ENCODE data around the gene TMTC2. TPM values are rescaled to one million over a fixed set of nuclear protein-coding genes. Genes with fewer than 3 reads are reported as not detected.

TMTC2 gene
- total RNA-seq, 2 experiments from 2014 or later: 1.8 to 2.1 TPM

GRCh38 chr12:82696543-82696942 is 9.8 kb downstream of the TMTC2 start:
- CTCF ChIA-PET: interaction anchor here (1.7 to 2.0 kb wide), 2 partner anchors 11 to 15 kb away, joined by 3 to 9 read pairs; partner anchors contain the start of gene TMTC2
- no peaks in the 10 kb centered on the region for H3K4me1 Mint-ChIP-seq (ENCODE audit: low read depth)
- no peaks in the 10 kb centered on the region for H3K27me3 Mint-ChIP-seq
- H3K36me3 ChIP-seq (ENCODE audit: insufficient read depth, low read length): no peaks in the 10 kb centered on the region
- H3K4me3 ChIP-seq (ENCODE audit: low read length): no peak overlapping the region
- POLR2A ChIA-PET: interaction anchor here (1.3 kb wide), 1 partner anchor 9 kb away, joined by 3 read pairs; the partner anchor contains the start of gene TMTC2
- DNase-seq (no peak), ATAC-seq (ENCODE audit: poor library complexity) (no peak)
- intact Hi-C loops (cut with DNase I, micrococcal nuclease): no loop called here
- H3K4me1 ChIP-seq (ENCODE audit: insufficient read depth, low read length): no peaks in the 10 kb centered on the region
- H3K27me3 ChIP-seq (ENCODE audit: control insufficient read depth in 1 of 2, insufficient read depth in 2 of 2, low read length in 2 of 2): no peaks in the 10 kb centered on the region
- no peaks in the 10 kb centered on the region for H3K36me3 Mint-ChIP-seq (ENCODE audit: low read depth)
- H3K4me3 Mint-ChIP-seq: no peak overlapping the region
- no peaks in the 10 kb centered on the region for H3K9me3 Mint-ChIP-seq
- H3K9me3 ChIP-seq (ENCODE audit: control insufficient read depth in 1 of 2, insufficient read depth in 1 of 2, low read length in 2 of 2): no peaks in the 10 kb centered on the region
- no peak overlapping the region for H3K27ac ChIP-seq (ENCODE audit: low read depth in 1 of 2, low read length in 2 of 2)
- no peak overlapping the region for H3K27ac Mint-ChIP-seq
- no peak for TF ChIP-seq CTCF (IDR thresholded peaks at IDR 0.05)

GRCh38 chr12:82698708-82699564 is 12.2 kb downstream of the TMTC2 start:
- no peaks in the 10 kb centered on the region for H3K9me3 ChIP-seq (ENCODE audit: control insufficient read depth in 1 of 2, insufficient read depth in 1 of 2, low read length in 2 of 2)
- Mint-ChIP-seq H3K27ac (no peak overlapping the region), H3K4me1 (ENCODE audit: low read depth) (no peaks in the 10 kb centered on the region), H3K4me3 (no peak overlapping the region), H3K9me3 (no peaks in the 10 kb centered on the region), H3K27me3 (no peaks in the 10 kb centered on the region), H3K36me3 (ENCODE audit: low read depth) (no peaks in the 10 kb centered on the region)
- no peaks in the 10 kb centered on the region for H3K27me3 ChIP-seq (ENCODE audit: control insufficient read depth in 1 of 2, insufficient read depth in 2 of 2, low read length in 2 of 2)
- no peaks in the 10 kb centered on the region for H3K36me3 ChIP-seq (ENCODE audit: insufficient read depth, low read length)
- ChIA-PET POLR2A (no interaction called here), CTCF (interaction anchor here (1.5 kb wide), 1 partner anchor 13 kb away, joined by 6 read pairs; no protein-coding TSS in a partner anchor)
- ATAC-seq (ENCODE audit: poor library complexity) (no peak), DNase-seq (no peak)
- no peaks in the 10 kb centered on the region for H3K4me1 ChIP-seq (ENCODE audit: insufficient read depth, low read length)
- no peak overlapping the region for H3K27ac ChIP-seq (ENCODE audit: low read depth in 1 of 2, low read length in 2 of 2)
- no peak overlapping the region for H3K4me3 ChIP-seq (ENCODE audit: low read length)
- TF ChIP-seq CTCF (IDR thresholded peaks at IDR 0.05): no peak
- intact Hi-C loops (cut with DNase I, micrococcal nuclease): no loop called here

- Histone ChIP-seq H3K4me1 (ENCODE audit: insufficient read depth, low read length) (no peaks in the 10 kb centered on the region), H3K9me3 (ENCODE audit: control insufficient read depth in 1 of 2, insufficient read depth in 1 of 2, low read length in 2 of 2) (no peaks in the 10 kb centered on the region), H3K27me3 (ENCODE audit: control insufficient read depth in 1 of 2, insufficient read depth in 2 of 2, low read length in 2 of 2) (no peaks in the 10 kb centered on the region), H3K4me3 (ENCODE audit: low read length) (no peak overlapping the region), H3K36me3 (ENCODE audit: insufficient read depth, low read length) (peaks cover 3% of the 10 kb centered on the region), H3K27ac (ENCODE audit: low read depth in 1 of 2, low read length in 2 of 2) (no peak overlapping the region)
- ChIA-PET CTCF (no interaction called here), POLR2A (no interaction called here)
- H3K4me3 Mint-ChIP-seq: no peak overlapping the region
- DNase-seq: no peak
- H3K4me1 Mint-ChIP-seq (ENCODE audit: low read depth): no peaks in the 10 kb centered on the region
- ATAC-seq (ENCODE audit: poor library complexity): no peak
- no peak for TF ChIP-seq CTCF (IDR thresholded peaks at IDR 0.05)
- no peaks in the 10 kb centered on the region for H3K9me3 Mint-ChIP-seq
- no peaks in the 10 kb centered on the region for H3K36me3 Mint-ChIP-seq (ENCODE audit: low read depth)
- no peaks in the 10 kb centered on the region for H3K27me3 Mint-ChIP-seq
- no peak overlapping the region for H3K27ac Mint-ChIP-seq
- intact Hi-C loops (cut with DNase I, micrococcal nuclease): no loop called here
Measured at GRCh38 chr12:82705774-82706173, 19.1 kb downstream of the TMTC2 start.

Measured in CD4-positive, alpha-beta T cell (primary cell).